RPMI7951 (cell line): ENCODE measurements around the gene BTBD7. TPM values are rescaled to one million over a fixed set of nuclear protein-coding genes. Genes with fewer than 3 reads are reported as not detected.

Experiments
- DNase-seq: peaks from one replicate; pipeline ENCODE4 v3.0.0-alpha.2; 2012; ENCODE audit warnings: low read depth
- total RNA-seq: library from RNA; depleted of rRNA; stranded (reverse); fragments of >200 nt; shearing (Covaris generic); gene quantifications from 2 replicates; pipeline ENCODE4 v1.2.3, GENCODE V29; 2014

BTBD7 gene
- total RNA-seq, 1 experiment from 2014 or later: 11.3 TPM

GRCh38 chr14:93331002-93331727 lies 1.7 kb downstream of the BTBD7 start:
- no peak for DNase-seq

GRCh38 chr14:93330609-93331000 lies 2.2 kb downstream of the BTBD7 start:
- DNase-seq: no peak

GRCh38 chr14:93329965-93330608 lies 2.7 kb downstream of the BTBD7 start:
- no peak for DNase-seq

- DNase-seq: no peak
Measured at GRCh38 chr14:93328546-93328945, 4.3 kb downstream of the BTBD7 start.

GRCh38 chr14:93326196-93326595 lies 6.6 kb downstream of the BTBD7 start:
- no peak for DNase-seq

- DNase-seq: no peak
Measured at GRCh38 chr14:93323600-93324174, 9.1 kb downstream of the BTBD7 start.

- DNase-seq: no peak
Measured at GRCh38 chr14:93322929-93323599, 9.8 kb downstream of the BTBD7 start.

GRCh38 chr14:93320489-93320888 lies 12.3 kb downstream of the BTBD7 start:
- no peak for DNase-seq

- DNase-seq: no peak
Measured at GRCh38 chr14:93319958-93320357, 12.9 kb downstream of the BTBD7 start.

- DNase-seq: no peak
Measured at GRCh38 chr14:93319494-93319893, 13.3 kb downstream of the BTBD7 start.

GRCh38 chr14:93318927-93319326 lies 13.9 kb downstream of the BTBD7 start:
- peak; percentile 6 for DNase-seq

- DNase-seq: peak; percentile 79
Measured at GRCh38 chr14:93317875-93318807, 14.7 kb downstream of the BTBD7 start.

GRCh38 chr14:93317210-93317874 lies 15.5 kb downstream of the BTBD7 start:
- DNase-seq: no peak

- DNase-seq: peak; percentile 11
Measured at GRCh38 chr14:93316716-93317115, 16.1 kb downstream of the BTBD7 start.

- no peak for DNase-seq
Measured at GRCh38 chr14:93315575-93315974, 17.3 kb downstream of the BTBD7 start.

- DNase-seq: no peak
Measured at GRCh38 chr14:93311082-93311481, 21.8 kb downstream of the BTBD7 start.

- no peak for DNase-seq
Measured at GRCh38 chr14:93309427-93309966, 23.3 kb downstream of the BTBD7 start.

GRCh38 chr14:93308686-93309345 lies 24.0 kb downstream of the BTBD7 start:
- DNase-seq: no peak

- no peak for DNase-seq
Measured at GRCh38 chr14:93306812-93307211, 26.0 kb downstream of the BTBD7 start.
